ENCODE measurements around the gene XPNPEP1. TPM values are rescaled to one million over a fixed set of nuclear protein-coding genes. Genes with fewer than 3 reads are reported as not detected.

Gene XPNPEP1
- total RNA-seq, 4 donors from 2014 or later, result 108 to 298 (median 127) TPM

DNA sequence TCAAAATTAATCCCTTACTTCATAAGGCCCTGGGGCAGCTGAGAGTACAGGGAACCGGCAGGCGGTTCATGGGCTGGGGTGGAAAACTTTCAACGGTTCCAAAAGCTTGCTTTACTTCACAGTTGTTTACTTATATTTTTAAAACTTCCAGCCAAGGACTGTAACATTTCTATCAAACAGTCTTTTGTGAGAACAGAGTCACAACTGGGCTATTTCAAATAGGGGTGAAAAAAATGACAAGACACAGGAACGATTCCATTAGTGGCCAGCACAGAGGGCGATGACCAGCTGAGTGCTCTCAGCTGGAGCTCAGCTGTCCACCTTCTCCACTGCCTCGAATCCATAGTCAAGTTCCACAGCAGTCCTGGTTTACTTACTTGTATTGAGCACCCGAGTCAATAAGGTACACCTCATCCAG, 48.2 kb downstream of the XPNPEP1 start:
- in situ Hi-C loops (cut with MboI; ENCODE audit: low pct_ligation_motif_present in 1 of 4, low pct_unique_long_range_greater_than_20kb in 1 of 4, low sequenced_read_pairs in 3 of 4), result loop anchor here in 2 of 4 donors (25.0 kb wide), 4 partner anchors 112 to 687 kb away; partner anchors contain the start of gene SMC3 (in 1 of the 2)
- Histone ChIP-seq H3K4me3 (no peak overlapping the region), H3K9me3 (no peaks in the 10 kb centered on the region), H3K27me3 (no peaks in the 10 kb centered on the region), H3K27ac (peak overlapping the region; percentile 18 to 46 (median 29)), H3K36me3 (peaks cover 0 to 76% (median 13%) of the 10 kb centered on the region in 4 donors), H3K4me1 (peaks cover 0 to 10% (median 0%) of the 10 kb centered on the region in 4 donors)
- intact Hi-C loops (cut with DNase I; ENCODE audit: low total_unique reads), result no loop called here
- no peak for DNase-seq
- TF ChIP-seq POLR2AphosphoS5 (IDR thresholded peaks at IDR 0.05) (peak in 1 of 3 donors; percentile 59), POLR2A (IDR thresholded peaks at IDR 0.05) (no peak)
- 68 to 75% methylated on average over 3 to 7 of the region's 7 CpGs for WGBS, 2 donors (ENCODE audit: low coverage in 1 of 2)

DNA sequence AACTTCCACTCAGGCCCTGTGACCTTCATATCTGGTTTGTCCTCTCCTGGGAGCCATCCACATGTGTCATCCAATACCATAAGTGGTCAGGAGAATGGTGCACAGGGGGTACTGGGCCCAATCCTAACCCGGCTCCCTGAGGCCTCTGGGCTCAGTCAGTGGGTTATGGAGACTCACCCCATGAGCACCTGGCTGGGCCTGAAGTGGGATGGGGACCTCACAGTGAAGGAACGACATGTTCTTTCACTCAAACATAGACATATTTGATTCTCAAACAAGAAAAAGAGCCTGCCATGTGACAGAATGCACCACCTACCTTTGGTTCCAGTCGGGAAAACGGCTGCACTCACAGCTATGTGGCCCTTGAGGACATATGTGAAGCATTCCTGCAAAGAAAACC, 51.8 kb downstream of the XPNPEP1 start:
- WGBS, 2 donors (ENCODE audit: low coverage in 1 of 2), result 92% methylated on average over 4 of the region's 4 CpGs; no CpG with 5 or more reads in 1 of the 2 donors
- DNase-seq, result no peak
- no peaks in the 10 kb centered on the region for H3K9me3 ChIP-seq
- H3K27ac ChIP-seq, result no peak overlapping the region
- H3K4me3 ChIP-seq, result no peak overlapping the region
- intact Hi-C loops (cut with DNase I; ENCODE audit: low total_unique reads) (no loop called here), in situ Hi-C loops (cut with MboI; ENCODE audit: low pct_ligation_motif_present in 1 of 4, low pct_unique_long_range_greater_than_20kb in 1 of 4, low sequenced_read_pairs in 3 of 4) (no loop called here)
- H3K4me1 ChIP-seq, result peaks cover 0 to 10% (median 0%) of the 10 kb centered on the region in 4 donors
- TF ChIP-seq POLR2A (IDR thresholded peaks at IDR 0.05) (no peak), EP300 (IDR thresholded peaks at IDR 0.05; ENCODE audit: low read depth) (no peak), POLR2AphosphoS5 (IDR thresholded peaks at IDR 0.05) (no peak)
- TF ChIP-seq, protein P1, sequence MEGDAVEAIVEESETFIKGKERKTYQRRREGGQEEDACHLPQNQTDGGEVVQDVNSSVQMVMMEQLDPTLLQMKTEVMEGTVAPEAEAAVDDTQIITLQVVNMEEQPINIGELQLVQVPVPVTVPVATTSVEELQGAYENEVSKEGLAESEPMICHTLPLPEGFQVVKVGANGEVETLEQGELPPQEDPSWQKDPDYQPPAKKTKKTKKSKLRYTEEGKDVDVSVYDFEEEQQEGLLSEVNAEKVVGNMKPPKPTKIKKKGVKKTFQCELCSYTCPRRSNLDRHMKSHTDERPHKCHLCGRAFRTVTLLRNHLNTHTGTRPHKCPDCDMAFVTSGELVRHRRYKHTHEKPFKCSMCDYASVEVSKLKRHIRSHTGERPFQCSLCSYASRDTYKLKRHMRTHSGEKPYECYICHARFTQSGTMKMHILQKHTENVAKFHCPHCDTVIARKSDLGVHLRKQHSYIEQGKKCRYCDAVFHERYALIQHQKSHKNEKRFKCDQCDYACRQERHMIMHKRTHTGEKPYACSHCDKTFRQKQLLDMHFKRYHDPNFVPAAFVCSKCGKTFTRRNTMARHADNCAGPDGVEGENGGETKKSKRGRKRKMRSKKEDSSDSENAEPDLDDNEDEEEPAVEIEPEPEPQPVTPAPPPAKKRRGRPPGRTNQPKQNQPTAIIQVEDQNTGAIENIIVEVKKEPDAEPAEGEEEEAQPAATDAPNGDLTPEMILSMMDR (IDR thresholded peaks at IDR 0.05), result no peak
- H3K27me3 ChIP-seq, result no peaks in the 10 kb centered on the region
- H3K36me3 ChIP-seq, result peaks cover 0 to 74% (median 20%) of the 10 kb centered on the region in 4 donors

DNA sequence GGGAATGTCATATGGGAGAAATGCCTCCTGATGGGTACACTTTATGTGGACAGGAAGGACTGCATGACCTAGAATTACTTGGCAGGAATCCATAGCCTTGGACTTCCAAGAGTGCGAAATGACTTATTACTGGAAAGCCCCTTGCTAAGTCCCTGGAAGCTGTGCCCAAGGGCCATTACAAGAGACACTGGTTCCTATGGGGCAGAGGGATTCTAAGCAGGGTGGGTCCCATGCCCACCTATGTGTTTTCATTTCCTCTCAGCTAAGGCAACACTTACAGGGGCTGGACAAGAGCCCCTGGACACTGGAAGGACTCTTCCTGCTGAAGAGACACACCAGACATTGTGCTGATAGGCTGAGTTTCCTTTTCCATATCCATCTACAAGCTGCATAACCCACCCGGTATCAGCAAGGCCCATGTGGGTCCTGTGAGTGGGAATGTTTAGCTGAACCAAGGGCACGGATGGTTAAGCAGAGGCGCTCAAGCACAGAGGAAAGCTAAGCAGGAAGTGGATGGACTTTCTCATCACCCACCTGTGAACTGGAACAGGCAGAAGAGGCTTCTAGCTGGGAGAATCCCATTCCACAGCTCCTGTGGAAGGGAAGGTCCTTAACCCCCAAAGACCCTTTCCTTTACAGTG, 56.2 kb downstream of the XPNPEP1 start:
- no peaks in the 10 kb centered on the region for H3K9me3 ChIP-seq
- H3K4me1 ChIP-seq, result no peaks in the 10 kb centered on the region
- no peak for TF ChIP-seq EP300 (IDR thresholded peaks at IDR 0.05; ENCODE audit: low read depth)
- no peak for TF ChIP-seq POLR2A (IDR thresholded peaks at IDR 0.05)
- no peak for TF ChIP-seq POLR2AphosphoS5 (IDR thresholded peaks at IDR 0.05)
- TF ChIP-seq, protein P1 (IDR thresholded peaks at IDR 0.05), result no peak
- peaks cover 0 to 72% (median 28%) of the 10 kb centered on the region in 4 donors for H3K36me3 ChIP-seq
- H3K27me3 ChIP-seq, result no peaks in the 10 kb centered on the region
- intact Hi-C loops (cut with DNase I; ENCODE audit: low total_unique reads) (no loop called here), in situ Hi-C loops (cut with MboI; ENCODE audit: low pct_ligation_motif_present in 1 of 4, low pct_unique_long_range_greater_than_20kb in 1 of 4, low sequenced_read_pairs in 3 of 4) (no loop called here)
- WGBS, 2 donors (ENCODE audit: low coverage in 1 of 2), result 87% methylated on average over 4 of the region's 4 CpGs; no CpG with 5 or more reads in 1 of the 2 donors
- H3K27ac ChIP-seq, result no peak overlapping the region
- DNase-seq, result no peak
- H3K4me3 ChIP-seq, result no peak overlapping the region

DNA sequence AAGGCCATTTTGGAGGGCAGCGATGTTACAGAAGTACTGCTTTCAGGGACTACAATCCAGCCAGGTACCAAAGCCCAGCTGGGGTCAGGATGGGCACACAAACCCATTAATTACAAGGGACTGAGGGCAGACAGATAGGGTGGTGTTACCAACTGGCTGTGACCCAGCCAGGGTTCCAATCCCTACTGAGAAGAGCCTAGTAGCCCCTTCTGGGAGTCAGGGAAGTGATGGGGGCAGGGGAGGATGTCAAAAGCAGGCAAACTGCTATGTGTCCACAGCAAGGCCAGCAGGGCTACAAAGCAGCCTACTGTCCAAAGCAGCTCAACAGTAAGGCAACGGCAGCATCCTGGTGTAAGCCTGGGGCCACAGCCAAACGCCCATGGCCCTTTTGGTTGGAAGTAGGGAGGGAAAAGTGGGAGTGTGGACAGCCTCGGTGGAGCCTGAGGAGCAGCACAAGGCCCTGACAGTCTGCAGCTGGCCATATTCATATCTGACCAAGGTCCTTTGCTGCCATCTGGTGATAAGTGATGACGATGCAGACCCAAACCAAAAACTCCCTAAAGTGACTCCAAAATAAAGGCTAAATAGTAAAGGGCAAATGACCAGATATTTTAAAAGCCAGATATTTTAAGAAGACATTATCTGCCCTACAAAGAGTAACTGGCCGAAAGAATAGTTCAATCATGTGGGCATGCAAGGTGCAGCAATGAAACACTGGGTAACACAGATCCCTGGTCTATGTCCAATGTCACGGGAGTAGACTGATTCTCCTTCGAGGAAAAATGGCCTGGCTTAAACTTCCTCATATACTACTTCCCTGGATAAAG, 56.9 kb downstream of the XPNPEP1 start:
- H3K27ac ChIP-seq, result no peak overlapping the region
- intact Hi-C loops (cut with DNase I; ENCODE audit: low total_unique reads) (no loop called here), in situ Hi-C loops (cut with MboI; ENCODE audit: low pct_ligation_motif_present in 1 of 4, low pct_unique_long_range_greater_than_20kb in 1 of 4, low sequenced_read_pairs in 3 of 4) (no loop called here)
- H3K4me1 ChIP-seq, result no peaks in the 10 kb centered on the region
- no peak overlapping the region for H3K4me3 ChIP-seq
- H3K9me3 ChIP-seq, result no peaks in the 10 kb centered on the region
- no peak for DNase-seq
- TF ChIP-seq, protein P1 (IDR thresholded peaks at IDR 0.05), result peak in 1 of 5 experiments; percentile 4
- TF ChIP-seq EP300 (IDR thresholded peaks at IDR 0.05; ENCODE audit: low read depth), result no peak
- no peak for TF ChIP-seq POLR2AphosphoS5 (IDR thresholded peaks at IDR 0.05)
- TF ChIP-seq POLR2A (IDR thresholded peaks at IDR 0.05), result no peak
- H3K27me3 ChIP-seq, result no peaks in the 10 kb centered on the region
- peaks cover 0 to 66% (median 28%) of the 10 kb centered on the region in 4 donors for H3K36me3 ChIP-seq
- 76 to 88% methylated on average over 5 to 8 of the region's 8 CpGs for WGBS, 2 donors (ENCODE audit: low coverage in 1 of 2)

All from transverse colon (tissue), 4 donors.